Tibial nerve (tissue), 4 donors: Measurements from ENCODE around the gene BMP8B. TPM values are rescaled to one million over a fixed set of nuclear protein-coding genes. Genes with fewer than 3 reads are reported as not detected.
A peak's percentile ranks its signal among the peaks of the same experiment; 100 is the strongest.
"Not testable (repeated sequence)": the region's sequence is repeated elsewhere in the genome, so short reads cannot be mapped to it uniquely, and the experiment has no call there.

Source experiments
- DNase-seq, 2 donors: peaks; one replicate each; pipeline ENCODE4 v3.0.0-alpha.2; 2019; ENCODE audit warnings: low spot score in 2 of 2
- H3K27ac ChIP-seq, 4 donors: fragments of 200-600 bp; sonication (generic) in 3 of 4; one replicate each; pipeline ENCODE4 v1.5.1; 2017 to 2019; ENCODE audit warnings: mild to moderate bottlenecking in 1 of 4
- H3K27me3 ChIP-seq, 2 donors: fragments of 200-600 bp; sonication (generic) in 1 of 2; one replicate each; pipeline versions ENCODE4 v1.5.1 to v1.6.0; 2017 to 2019
- H3K36me3 ChIP-seq, 3 donors: fragments of 200-600 bp; sonication (generic); one replicate each; pipeline ENCODE4 v1.5.1; 2018 to 2019
- H3K4me1 ChIP-seq, 4 donors: fragments of 200-600 bp; sonication (generic) in 3 of 4; one replicate each; pipeline ENCODE4 v1.5.1; 2017 to 2019
- H3K4me3 ChIP-seq, 4 donors: fragments of 200-600 bp; sonication (generic) in 3 of 4; one replicate each; pipeline ENCODE4 v1.5.1; 2017 to 2019; ENCODE audit warnings: mild to moderate bottlenecking in 1 of 4, moderate library complexity in 1 of 4
- H3K9me3 ChIP-seq, 4 donors: fragments of 200-600 bp; sonication (generic) in 3 of 4; one replicate each; pipeline ENCODE4 v1.5.1; 2017 to 2019
- EP300 ChIP-seq, 2 donors: sonication (generic); formaldehyde crosslinking; IDR thresholded peaks; one replicate each; pipeline ENCODE4 v1.6.1; 2017; ENCODE audit warnings: antibody characterized with exemption in 2 of 2, mild to moderate bottlenecking in 1 of 2
- POLR2A ChIP-seq, 2 donors: fragments of 450-650 bp; IDR thresholded peaks; one replicate each; pipeline ENCODE4 v1.6.1; 2017; ENCODE audit warnings: antibody characterized with exemption in 2 of 2, mild to moderate bottlenecking in 2 of 2, moderate library complexity in 2 of 2
- WGBS, 2 donors: methylation state at CpG; one replicate each; pipeline ENCODE4 v1.1.5; 2018; 5-methylcytosine and 5-hydroxymethylcytosine counted together
- total RNA-seq, 4 donors: library from RNA; depleted of rRNA; stranded (reverse); fragments of >200 nt; gene quantifications; one replicate each; pipeline ENCODE4 v1.1.0, GENCODE V29; 2016
- TF ChIP-seq, protein P1 (sequence below), 5 experiments: fragments of 200-600 bp in 3 of 5; fragments of 450-650 bp in 2 of 5; sonication (generic) in 3 of 5; IDR thresholded peaks; one replicate each; pipeline ENCODE4 v1.5.1; 2016 to 2019; ENCODE audit warnings: antibody characterized with exemption in 5 of 5, mild to moderate bottlenecking in 3 of 5, moderate library complexity in 2 of 5

BMP8B gene
- total RNA-seq, 4 donors from 2014 or later: 13.6 to 33.9 (median 29.5) TPM

DNA sequence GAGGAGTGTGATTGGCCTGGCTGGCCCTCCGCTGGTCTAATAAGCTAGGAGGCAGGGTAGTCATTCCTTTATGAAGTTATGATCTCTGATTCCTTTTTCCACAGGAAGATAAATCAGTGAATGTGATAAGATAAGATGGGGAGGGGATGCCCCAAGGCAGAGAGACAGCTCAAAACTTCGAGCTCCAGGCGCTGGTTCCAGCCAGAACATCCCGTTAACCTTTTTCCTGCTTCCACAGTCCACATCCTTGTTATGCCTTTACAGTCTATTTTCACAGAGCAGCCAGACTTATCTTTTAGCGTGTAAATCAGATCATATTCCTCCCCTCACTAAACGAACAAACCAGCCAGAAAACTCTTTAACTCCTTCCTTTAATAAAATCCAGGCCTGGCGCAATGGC lies 38.5 kb upstream of the BMP8B start:
- no peaks in the 10 kb centered on the region for H3K9me3 ChIP-seq
- no peaks in the 10 kb centered on the region for H3K4me1 ChIP-seq
- no peaks in the 10 kb centered on the region for H3K36me3 ChIP-seq
- WGBS, 2 donors: 68 to 71% methylated on average over 7 of the region's 7 CpGs
- TF ChIP-seq, protein P1, sequence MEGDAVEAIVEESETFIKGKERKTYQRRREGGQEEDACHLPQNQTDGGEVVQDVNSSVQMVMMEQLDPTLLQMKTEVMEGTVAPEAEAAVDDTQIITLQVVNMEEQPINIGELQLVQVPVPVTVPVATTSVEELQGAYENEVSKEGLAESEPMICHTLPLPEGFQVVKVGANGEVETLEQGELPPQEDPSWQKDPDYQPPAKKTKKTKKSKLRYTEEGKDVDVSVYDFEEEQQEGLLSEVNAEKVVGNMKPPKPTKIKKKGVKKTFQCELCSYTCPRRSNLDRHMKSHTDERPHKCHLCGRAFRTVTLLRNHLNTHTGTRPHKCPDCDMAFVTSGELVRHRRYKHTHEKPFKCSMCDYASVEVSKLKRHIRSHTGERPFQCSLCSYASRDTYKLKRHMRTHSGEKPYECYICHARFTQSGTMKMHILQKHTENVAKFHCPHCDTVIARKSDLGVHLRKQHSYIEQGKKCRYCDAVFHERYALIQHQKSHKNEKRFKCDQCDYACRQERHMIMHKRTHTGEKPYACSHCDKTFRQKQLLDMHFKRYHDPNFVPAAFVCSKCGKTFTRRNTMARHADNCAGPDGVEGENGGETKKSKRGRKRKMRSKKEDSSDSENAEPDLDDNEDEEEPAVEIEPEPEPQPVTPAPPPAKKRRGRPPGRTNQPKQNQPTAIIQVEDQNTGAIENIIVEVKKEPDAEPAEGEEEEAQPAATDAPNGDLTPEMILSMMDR (IDR thresholded peaks at IDR 0.05): no peak
- no peak for TF ChIP-seq POLR2A (IDR thresholded peaks at IDR 0.05)
- no peak for TF ChIP-seq EP300 (IDR thresholded peaks at IDR 0.05)
- H3K27me3 ChIP-seq: no peaks in the 10 kb centered on the region
- DNase-seq: no peak
- H3K4me3 ChIP-seq: no peak overlapping the region
- H3K27ac ChIP-seq: no peak overlapping the region

DNA sequence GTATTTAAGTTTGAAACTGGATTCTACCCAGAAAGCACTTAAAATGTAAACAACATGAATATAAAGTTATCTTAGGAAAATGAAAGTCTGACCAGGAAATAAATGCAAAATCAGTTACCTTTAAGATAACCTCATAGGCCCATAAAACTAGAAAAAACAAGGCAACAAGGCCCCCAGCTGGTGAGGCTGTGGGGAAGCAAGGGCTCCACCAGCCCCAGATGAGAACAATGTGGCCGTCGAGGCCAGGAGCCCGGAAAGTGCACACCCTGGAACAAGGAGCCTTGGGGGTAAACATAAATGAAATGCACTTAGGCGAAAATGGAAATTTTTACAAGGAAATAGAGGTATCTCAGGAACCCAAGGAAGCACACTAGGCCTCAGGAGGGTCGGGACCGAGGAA lies 37.9 kb upstream of the BMP8B start:
- no peak for DNase-seq
- H3K9me3 ChIP-seq: no peaks in the 10 kb centered on the region
- no peaks in the 10 kb centered on the region for H3K36me3 ChIP-seq
- no peak for TF ChIP-seq EP300 (IDR thresholded peaks at IDR 0.05)
- TF ChIP-seq, protein P1 (IDR thresholded peaks at IDR 0.05): no peak
- no peak for TF ChIP-seq POLR2A (IDR thresholded peaks at IDR 0.05)
- no peaks in the 10 kb centered on the region for H3K4me1 ChIP-seq
- no peak overlapping the region for H3K27ac ChIP-seq
- 66 to 76% methylated on average over 6 of the region's 6 CpGs for WGBS, 2 donors
- no peak overlapping the region for H3K4me3 ChIP-seq
- H3K27me3 ChIP-seq: no peaks in the 10 kb centered on the region

DNA sequence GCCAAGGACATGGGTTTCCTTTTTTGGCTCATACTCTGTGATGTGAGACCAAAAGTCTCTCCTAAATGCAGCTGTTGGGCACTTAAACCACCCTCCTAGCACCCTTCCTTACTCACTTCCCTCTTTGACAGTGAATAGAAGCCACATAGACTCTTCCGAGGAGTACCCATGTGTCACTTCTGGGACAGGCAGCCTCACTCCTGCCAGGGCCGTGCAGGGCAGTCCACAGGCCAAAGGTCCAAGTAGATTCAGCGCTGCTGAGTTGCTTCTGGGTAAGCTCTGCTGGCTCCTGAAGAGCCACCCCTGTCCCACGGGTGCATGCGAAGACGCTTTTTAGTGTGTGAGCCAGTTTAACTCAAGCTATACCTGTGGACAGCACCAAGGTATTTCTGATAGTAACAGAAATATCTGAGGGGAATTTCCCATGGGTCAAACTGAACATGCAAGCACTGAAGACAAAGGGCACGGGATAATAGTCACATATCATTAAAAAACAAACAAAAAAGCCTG lies 36.8 kb upstream of the BMP8B start:
- Histone ChIP-seq H3K36me3 (no peaks in the 10 kb centered on the region), H3K9me3 (no peaks in the 10 kb centered on the region), H3K27me3 (no peaks in the 10 kb centered on the region), H3K27ac (peak overlapping the region in 1 of 4 donors; percentile 30), H3K4me3 (no peak overlapping the region), H3K4me1 (no peaks in the 10 kb centered on the region)
- WGBS, 2 donors: 71 to 75% methylated on average over 7 of the region's 7 CpGs
- no peak for DNase-seq
- TF ChIP-seq POLR2A (IDR thresholded peaks at IDR 0.05): no peak
- TF ChIP-seq, protein P1 (IDR thresholded peaks at IDR 0.05): no peak
- no peak for TF ChIP-seq EP300 (IDR thresholded peaks at IDR 0.05)

DNA sequence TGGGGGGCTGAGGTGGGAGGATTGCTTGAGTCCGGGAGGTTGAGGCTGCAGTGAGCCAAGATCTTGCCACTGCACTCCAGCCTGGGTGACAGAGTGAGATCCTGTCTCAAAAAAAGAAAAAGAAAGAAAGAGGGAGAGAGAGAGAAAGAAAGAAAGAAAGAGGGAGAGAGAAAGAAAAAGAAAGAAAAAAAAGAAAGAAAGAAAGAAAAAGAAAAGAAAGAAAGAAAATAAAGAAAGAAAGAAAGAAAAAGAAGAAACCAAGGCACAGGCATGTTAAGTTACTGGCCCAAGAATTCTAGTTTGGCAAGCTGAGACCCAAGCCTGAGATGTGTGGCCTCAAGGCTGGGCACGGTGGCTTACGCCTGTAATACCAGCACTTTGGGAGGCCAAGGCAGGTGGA lies 34.8 kb upstream of the BMP8B start:
- H3K27ac ChIP-seq, H3K27me3 ChIP-seq, H3K4me3 ChIP-seq: not testable (repeated sequence)

DNA sequence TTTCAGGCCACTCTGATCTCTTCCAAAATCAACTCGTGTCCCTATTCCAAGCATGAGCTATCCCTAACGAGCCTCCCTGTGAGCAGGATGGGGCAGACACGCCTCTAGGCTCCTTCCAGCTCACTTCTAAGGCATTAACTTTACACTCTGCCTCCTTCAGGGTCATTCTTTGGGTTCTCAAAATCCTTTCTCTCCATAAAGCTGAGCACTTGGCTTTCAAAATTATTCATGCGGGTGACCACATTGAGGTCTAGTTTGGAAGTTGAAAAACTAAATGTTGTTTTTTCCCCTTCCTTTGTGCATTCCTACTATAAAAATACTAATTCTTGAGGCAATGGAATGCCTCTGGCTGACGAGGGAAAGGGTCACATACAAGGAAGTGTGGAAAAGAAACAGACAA lies 33.5 kb upstream of the BMP8B start:
- Histone ChIP-seq H3K9me3 (no peaks in the 10 kb centered on the region), H3K27ac (no peak overlapping the region), H3K4me3 (no peak overlapping the region), H3K36me3 (no peaks in the 10 kb centered on the region), H3K27me3 (no peaks in the 10 kb centered on the region), H3K4me1 (no peaks in the 10 kb centered on the region)
- DNase-seq: no peak
- 43 to 45% methylated on average over 5 of the region's 5 CpGs for WGBS, 2 donors
- TF ChIP-seq, protein P1 (IDR thresholded peaks at IDR 0.05): no peak
- TF ChIP-seq EP300 (IDR thresholded peaks at IDR 0.05): no peak
- TF ChIP-seq POLR2A (IDR thresholded peaks at IDR 0.05): no peak

More for the DNA sequence above, 34.8 kb upstream of the BMP8B start:
- H3K4me1 ChIP-seq, H3K9me3 ChIP-seq, H3K36me3 ChIP-seq, DNase-seq: not testable (repeated sequence)
- WGBS, 2 donors: 95 to 98% methylated on average over 3 of the region's 3 CpGs
